GM21367 (cell line): ENCODE results near the gene TAS1R3.
"Not testable (repeated sequence)": the region's sequence is repeated elsewhere in the genome, so short reads cannot be mapped to it uniquely, and the experiment has no call there.

Source experiments
- ATAC-seq: cut with Tn5 transposase; IDR thresholded peaks from one replicate; pipeline ENCODE4 v1.9.1; 2021; ENCODE audit not compliant: unreplicated experiment

The TAS1R3 gene

GRCh38 chr1:1307923-1308755 is 22.9 kb upstream of the TAS1R3 start, which contains the start of the genes ACAP3 and PUSL1:
TSS of gene ACAP3 (minus strand) at chr1:1307930. CDS start at chr1:1307815, 115 bp downstream.
TSS of gene PUSL1 (plus strand) at chr1:1308597. CDS start at chr1:1308644, 47 bp downstream.
- ATAC-seq: peak; percentile 43

- ATAC-seq: no peak
These were observed 22.3 kb upstream of the TAS1R3 start for GRCh38 chr1:1308756-1309250.

- no peak for ATAC-seq
These were observed 21.6 kb upstream of the TAS1R3 start for GRCh38 chr1:1309251-1310108.

- ATAC-seq: no peak
These were observed 21.0 kb upstream of the TAS1R3 start for GRCh38 chr1:1310109-1310385.

- no peak for ATAC-seq
These were observed 20.5 kb upstream of the TAS1R3 start for GRCh38 chr1:1310476-1311053.

- no peak for ATAC-seq
These were observed 19.7 kb upstream of the TAS1R3 start for GRCh38 chr1:1311107-1312104.

GRCh38 chr1:1312450-1313314 is 18.4 kb upstream of the TAS1R3 start:
- ATAC-seq: no peak

- no peak for ATAC-seq
These were observed 17.4 kb upstream of the TAS1R3 start for GRCh38 chr1:1313500-1314236.

GRCh38 chr1:1314237-1314586 is 16.9 kb upstream of the TAS1R3 start:
- ATAC-seq: no peak

GRCh38 chr1:1314678-1315335 is 16.3 kb upstream of the TAS1R3 start:
- ATAC-seq: no peak

GRCh38 chr1:1315435-1315954 is 15.6 kb upstream of the TAS1R3 start:
- ATAC-seq: no peak

GRCh38 chr1:1316199-1316598 is 14.9 kb upstream of the TAS1R3 start:
- not testable (repeated sequence) for ATAC-seq

- ATAC-seq: no peak
These were observed 13.7 kb upstream of the TAS1R3 start for GRCh38 chr1:1317420-1317819.

GRCh38 chr1:1318131-1318652 is 12.9 kb upstream of the TAS1R3 start:
- ATAC-seq: no peak

GRCh38 chr1:1318777-1319645 is 12.1 kb upstream of the TAS1R3 start:
- ATAC-seq: no peak

- ATAC-seq: no peak
These were observed 11.5 kb upstream of the TAS1R3 start for GRCh38 chr1:1319646-1319941.
